Measurements from ENCODE around the gene PAIP2.

DNA sequence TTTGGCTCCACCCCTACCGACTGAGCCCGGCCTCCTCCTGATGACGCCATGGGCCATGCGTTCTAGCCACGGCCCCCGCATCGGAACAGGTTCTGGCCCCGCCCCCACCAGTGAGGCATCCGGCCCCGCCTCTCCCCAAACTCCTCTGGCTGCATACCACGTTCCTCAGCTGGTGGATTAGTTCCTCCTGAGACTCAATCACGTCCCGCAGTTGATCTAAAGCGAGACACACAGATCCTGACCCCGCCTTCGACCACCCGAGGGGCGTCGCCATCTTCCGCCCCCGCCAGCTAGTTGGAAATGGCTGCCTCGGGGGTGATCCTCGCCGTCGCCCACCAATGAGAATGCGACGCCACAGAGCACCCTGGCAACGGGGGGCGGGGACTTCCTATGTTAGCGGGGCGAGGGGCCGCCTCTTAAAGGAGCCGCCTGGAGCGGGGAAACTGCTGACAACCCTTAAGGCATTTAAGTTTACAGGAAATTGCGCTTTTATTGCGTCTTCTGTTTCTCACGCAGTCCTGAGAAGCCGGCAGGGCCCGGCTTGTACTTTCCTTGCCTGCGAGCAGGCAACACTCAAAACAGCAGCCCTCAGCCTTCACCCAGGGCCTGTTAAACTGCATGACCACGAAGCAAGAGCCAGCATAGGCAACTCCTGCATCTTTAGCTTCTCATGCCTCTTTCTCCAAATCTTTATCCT is 62.3 kb downstream of the PAIP2 start, which contains the start of gene SPATA24:
- TF ChIP-seq POLR2AphosphoS5 (IDR thresholded peaks at IDR 0.05) = peak; percentile 51 to 63 (median 56)
- peak; percentile 50 for TF ChIP-seq POLR2A (IDR thresholded peaks at IDR 0.05)
- TF ChIP-seq EP300 (IDR thresholded peaks at IDR 0.05; ENCODE audit: low read depth) = no peak

All from transverse colon (tissue), 3 donors.